ENCODE data around the gene KNTC1. TPM values are rescaled to one million over a fixed set of nuclear protein-coding genes. Genes with fewer than 3 reads are reported as not detected.

The KNTC1 gene
- total and polyA plus RNA-seq, 2 of the 13 experiments (the other 11 are each of a cell fraction or from before 2014, with no cell fraction given), result 45.1 to 57.6 TPM

GRCh38 chr12:122516544-122517361, 10.3 kb upstream of the KNTC1 start:
- Histone ChIP-seq H2AFZ (ENCODE audit: low read length) (no peak overlapping the region), H3K9me3 (ENCODE audit: low read length) (no peaks in the 10 kb centered on the region), H3K4me1 (ENCODE audit: insufficient read depth, low read length) (peaks cover 11% of the 10 kb centered on the region; the same call in 1 of the 2 replicates), H3K27ac (ENCODE audit: extremely low read length, insufficient read depth, low read length) (no peak overlapping the region), H3K4me3 (replicated peaks in 1 of 3; ENCODE audit: insufficient read depth in 1 of 3, low read depth in 2 of 3, low read length in 3 of 3) (no peak overlapping the region), H3K27me3 (ENCODE audit: control insufficient read depth in 1 of 2, insufficient read depth in 2 of 2, low read length in 2 of 2) (no peaks in the 10 kb centered on the region), H4K20me1 (ENCODE audit: insufficient read depth, low read length) (peaks cover 45% of the 10 kb centered on the region), H3K79me2 (ENCODE audit: insufficient read depth, low read length) (peaks cover 63% of the 10 kb centered on the region), H3K4me2 (ENCODE audit: low read depth, low read length) (no peak overlapping the region), H3K36me3 (replicated peaks in 1 of 2; ENCODE audit: control insufficient read depth in 1 of 2, insufficient read depth in 2 of 2, low read length in 2 of 2) (peaks cover 24 to 89% of the 10 kb centered on the region in 2 experiments), H3K9ac (ENCODE audit: insufficient read depth, low read depth, low read length) (no peak overlapping the region)
- ChIA-PET POLR2A (interaction anchor here (1.7 kb wide), 1 partner anchor 16 kb away, joined by 4 read pairs; the partner anchor contains the start of gene ZCCHC8), CTCF (ENCODE audit: low intra/inter-chr PET ratio, low total read pairs) (no interaction called here)
- 98% methylated on average over 13 of the region's 13 CpGs for WGBS (ENCODE audit: low lambda C conversion rate)
- FAIRE-seq (no peak), DNase-seq (ENCODE audit: low spot score) (no peak), ATAC-seq (no peak)
- intact Hi-C loops (cut with micrococcal nuclease; ENCODE audit: unreplicated experiment), result no loop called here
- no TSS peak for BruUV-seq (replicated peaks)
- in situ Hi-C loops (cut with HindIII; ENCODE audit: extremely low pct_ligation_motif_present, low pct_unique_long_range_greater_than_20kb), result no loop called here
- peak; percentile 81; the same call in 1 of the 2 replicates for TF ChIP-seq POLR2AphosphoS2 (IDR thresholded peaks at IDR 0.05; ENCODE audit: low read depth, low read length)
- 0 out of 4 replicates have a peak, but pooled peaks of 1 of the 2 experiments have one; percentile 30 for TF ChIP-seq POLR2A (IDR thresholded peaks at IDR 0.05; ENCODE audit: insufficient read depth in 1 of 2, low read depth in 2 of 2, low read length in 2 of 2)
- TF ChIP-seq POLR2G (IDR thresholded peaks at IDR 0.05; ENCODE audit: low read depth, low read length), result peak; percentile 41; the same call in 1 of the 2 replicates
- TF ChIP-seq RBM22 (optimal IDR thresholded peaks at IDR 0.05; ENCODE audit: low read length), result peak; percentile 64
- TF ChIP-seq SRSF9 (IDR thresholded peaks at IDR 0.05; ENCODE audit: borderline replicate concordance, insufficient read depth, low read depth, low read length, poor library complexity, severe bottlenecking), result no peak
- TF ChIP-seq MYC (CRISPR knock-in tag; IDR thresholded peaks at IDR 0.05; ENCODE audit: borderline replicate concordance), result no peak
- TF ChIP-seq ARNTL (CRISPR knock-in tag; IDR thresholded peaks at IDR 0.05), result no peak
- no peak for TF ChIP-seq ZNF12 (CRISPR knock-in tag; IDR thresholded peaks at IDR 0.05)
- TF ChIP-seq GZF1 (CRISPR knock-in tag; IDR thresholded peaks at IDR 0.05), result no peak

Data from HepG2 (cell line).